OCI-M1 (cell line): ENCODE measurements around the gene HS6ST3.
A peak's percentile ranks its signal among the peaks of the same experiment; 100 is the strongest.
"Not testable (repeated sequence)": the region's sequence is repeated elsewhere in the genome, so short reads cannot be mapped to it uniquely, and the experiment has no call there.

Experiments used
- DNase-seq: peaks from one replicate; lab custom pipeline; 2025; lab: John Stamatoyannopoulos, UW

HS6ST3 gene

DNA sequence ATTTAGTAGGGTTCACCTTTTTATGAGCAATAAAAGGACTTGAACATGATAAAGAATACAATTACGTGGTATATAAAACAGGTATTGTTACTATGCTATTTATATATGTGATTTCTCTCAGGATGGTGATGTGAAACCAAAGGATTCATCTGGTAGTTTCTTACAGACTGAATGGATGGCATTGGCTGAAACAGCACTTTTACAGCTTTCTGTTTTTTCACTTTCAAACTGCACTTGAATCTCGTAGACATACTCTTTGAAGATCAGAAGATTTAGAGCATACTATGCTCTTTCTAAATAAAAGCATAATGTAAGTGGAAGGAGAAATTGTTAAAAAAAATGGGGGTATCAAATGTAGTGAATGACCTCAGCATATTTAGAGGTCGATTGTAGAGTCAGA is 354.8 kb downstream of the HS6ST3 start:
- no peak for DNase-seq

DNA sequence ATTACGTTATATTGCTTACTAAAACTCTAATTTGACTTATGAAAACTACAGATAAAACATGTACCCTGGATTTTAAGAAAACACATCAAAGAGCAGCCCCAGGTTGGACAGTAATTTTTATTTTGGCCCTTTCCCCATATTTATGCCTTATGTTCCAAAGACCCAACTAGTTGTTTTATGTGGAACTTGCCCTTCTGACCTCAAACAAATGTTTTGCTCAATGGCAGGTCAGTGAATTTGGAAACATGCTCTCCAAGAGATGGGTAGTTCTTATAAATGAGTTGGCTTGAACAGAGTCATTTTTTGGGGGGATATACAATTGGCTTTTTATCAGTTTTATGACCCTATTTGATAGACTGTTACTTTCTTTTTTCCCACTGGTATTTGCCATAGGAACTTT is 360.0 kb downstream of the HS6ST3 start:
- no peak for DNase-seq

DNA sequence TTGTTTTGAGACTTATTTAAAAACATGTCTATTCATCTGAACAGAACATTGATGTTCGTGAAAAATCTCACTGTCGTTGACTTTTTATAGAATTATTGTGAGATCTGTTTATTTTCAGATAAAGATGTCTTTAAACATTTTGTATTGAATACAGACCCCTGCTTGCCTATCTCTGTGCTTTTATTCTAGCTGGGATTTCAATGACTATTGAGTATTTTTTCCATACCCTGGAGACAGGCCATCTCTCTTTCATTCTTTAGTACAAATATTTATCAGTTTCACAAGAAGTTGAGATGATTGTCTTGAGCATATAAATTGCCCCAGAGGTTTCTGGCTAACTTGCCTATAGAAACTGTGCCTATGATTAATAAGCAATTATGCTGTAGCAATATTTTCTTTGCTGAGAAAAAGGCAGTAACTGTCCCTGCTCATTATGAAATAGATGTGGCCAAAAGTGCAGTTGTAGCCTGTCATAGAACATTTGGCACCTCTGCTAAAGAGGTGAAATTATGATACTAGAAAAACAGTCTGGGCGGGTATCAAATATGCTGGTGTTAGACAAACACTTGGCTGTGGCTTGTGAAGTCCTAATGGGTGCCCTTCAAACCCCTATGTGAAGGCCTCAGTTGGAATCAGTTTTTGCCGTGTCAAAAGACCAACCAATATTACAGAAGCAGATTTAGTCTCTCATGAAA is 360.6 kb downstream of the HS6ST3 start:
- no peak for DNase-seq

DNA sequence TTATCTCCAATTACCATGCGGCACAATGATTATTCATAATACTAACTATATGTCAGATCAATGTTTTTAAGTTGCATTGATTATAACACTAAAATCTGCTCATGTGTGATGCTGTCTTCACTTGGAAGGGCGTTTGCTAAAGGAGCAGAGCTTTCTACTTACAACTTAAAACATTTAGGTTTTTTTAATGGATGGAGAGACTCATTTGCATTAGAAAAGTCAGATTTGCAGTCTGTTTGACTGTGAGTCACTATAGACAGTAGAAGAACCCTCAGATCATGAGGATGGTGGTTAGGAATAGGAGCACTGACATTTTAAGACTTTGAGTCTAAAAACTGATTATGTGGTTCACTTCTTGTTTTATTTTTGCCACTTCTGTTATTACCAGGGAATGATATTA is 364.6 kb downstream of the HS6ST3 start:
- no peak for DNase-seq

DNA sequence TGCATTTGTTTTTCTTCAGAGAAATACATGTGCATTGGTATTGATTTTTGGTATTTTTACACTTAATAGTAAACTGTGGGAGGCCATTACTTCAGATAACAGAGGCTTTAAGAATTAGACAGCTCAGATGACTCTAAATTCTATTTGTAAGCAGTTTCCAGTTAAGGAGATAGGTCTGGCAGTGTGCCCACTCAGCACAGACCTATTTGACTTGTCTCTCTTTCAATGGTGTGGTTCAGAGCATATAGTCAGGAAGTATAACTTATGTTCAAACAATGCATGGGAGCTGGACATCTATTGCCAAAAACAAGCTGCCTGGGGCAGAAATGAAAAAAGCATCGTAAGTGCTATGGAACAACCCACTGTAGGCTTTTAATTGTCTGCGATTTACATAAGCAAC is 370.7 kb downstream of the HS6ST3 start:
- peak; percentile 41 for DNase-seq

DNA sequence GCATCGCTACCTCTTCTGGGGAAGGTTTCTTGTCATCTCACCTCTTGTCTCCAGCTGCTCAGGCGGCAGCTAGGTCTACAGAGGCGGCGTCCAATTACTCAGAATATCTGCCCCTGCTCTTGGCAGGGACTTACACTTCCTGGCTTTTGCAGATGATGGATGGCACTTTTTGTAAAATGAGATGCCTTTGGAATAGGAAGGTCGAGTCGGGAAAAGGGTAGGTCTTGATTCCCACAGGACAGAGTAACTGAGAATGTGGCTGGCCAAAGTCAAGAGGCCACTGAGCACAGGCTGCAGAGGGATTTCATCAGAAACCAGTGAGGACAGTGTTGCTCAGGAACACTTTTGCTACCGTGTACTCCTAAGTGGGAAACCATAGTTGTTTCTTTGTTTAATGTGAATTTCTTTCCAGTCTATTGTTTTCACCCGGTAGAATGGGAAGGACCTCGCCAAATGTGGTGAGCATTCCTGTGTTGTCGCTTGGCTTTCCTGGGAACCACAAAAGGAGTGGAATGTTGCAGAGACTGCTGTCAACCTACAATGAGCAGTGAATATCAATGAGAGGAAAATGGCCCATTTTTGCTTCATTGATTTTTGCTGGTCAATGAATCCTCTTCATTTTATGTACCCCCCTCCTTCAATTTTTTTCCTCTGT is 383.7 kb downstream of the HS6ST3 start:
- no peak for DNase-seq

DNA sequence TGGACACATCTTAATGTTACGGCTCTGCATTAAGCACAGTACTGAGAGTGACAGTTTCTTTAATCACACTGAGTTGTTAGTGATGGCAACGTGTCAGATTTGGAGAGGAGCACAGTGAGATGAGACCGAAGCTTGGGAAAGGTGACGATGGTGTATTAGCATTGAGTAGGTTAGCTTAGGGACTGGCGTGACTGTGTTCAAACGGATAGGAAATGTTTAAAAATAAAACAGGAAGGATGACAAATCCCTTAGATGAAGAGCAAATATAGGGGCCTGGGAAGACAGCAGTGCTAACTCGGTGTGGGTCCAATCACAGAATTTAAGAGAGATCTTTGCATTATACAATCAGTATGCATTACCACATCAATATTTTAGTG is 384.3 kb downstream of the HS6ST3 start:
- no peak for DNase-seq

DNA sequence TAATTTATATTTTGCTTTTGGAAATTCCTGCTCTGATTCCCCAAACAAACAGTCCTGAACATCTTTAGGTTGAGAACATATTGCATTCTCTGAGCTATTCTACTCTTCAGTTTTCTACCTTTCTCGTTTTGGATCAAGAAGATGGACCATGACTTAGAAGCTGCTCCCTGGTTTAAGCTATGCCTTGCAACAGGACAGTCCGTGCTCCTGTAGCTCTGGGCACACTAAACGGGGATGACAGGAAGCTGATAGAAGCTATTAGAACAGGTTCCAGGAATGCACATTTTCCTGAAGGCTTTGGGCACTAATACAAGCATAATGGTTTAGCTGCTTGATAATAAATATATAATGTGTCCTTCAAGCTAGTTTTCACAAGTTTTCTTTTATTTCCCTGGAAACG is 385.2 kb downstream of the HS6ST3 start:
- no peak for DNase-seq

DNA sequence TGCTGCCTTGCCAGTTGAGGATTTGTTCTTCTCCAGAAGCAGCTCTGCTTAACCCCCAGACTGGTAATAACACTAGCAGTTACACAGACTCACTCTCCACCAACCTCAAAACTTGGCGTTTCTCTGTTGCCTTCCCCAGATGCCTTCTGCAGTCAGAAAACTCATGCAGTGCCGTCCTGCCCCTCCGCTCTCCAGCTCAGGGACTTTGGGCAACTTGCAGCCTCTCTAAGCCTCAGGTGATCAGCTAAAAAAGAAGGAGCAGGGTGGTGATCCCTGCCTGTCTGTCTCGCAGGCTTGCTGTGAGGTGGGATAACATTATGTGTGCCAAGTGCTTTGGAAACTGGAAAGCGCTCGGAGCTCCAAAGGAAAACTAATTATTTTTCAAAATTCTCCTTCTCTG is 391.6 kb downstream of the HS6ST3 start:
- no peak for DNase-seq

DNA sequence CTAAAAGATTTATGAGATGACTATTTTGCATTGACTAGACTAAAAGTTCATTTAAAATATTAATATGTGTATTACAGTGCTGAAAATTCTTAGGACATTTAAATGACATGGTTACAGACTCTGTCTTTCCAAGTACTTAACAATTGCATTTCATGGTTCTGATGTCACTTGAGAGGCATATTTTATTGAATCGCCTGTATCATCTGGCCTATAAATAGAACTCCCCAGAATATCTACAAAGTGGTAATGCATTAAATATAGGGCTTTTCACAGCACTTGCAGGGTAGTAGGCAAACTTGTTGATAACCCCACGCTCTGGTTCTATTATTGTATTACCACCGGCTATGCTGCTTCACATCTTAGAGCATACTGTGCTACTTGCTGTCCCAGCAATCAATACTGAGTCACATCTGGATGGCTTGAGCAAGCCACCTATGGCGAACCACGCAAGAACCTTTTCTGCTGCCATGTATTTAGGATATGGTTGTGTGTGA is 400.6 kb downstream of the HS6ST3 start:
- DNase-seq, result no peak

DNA sequence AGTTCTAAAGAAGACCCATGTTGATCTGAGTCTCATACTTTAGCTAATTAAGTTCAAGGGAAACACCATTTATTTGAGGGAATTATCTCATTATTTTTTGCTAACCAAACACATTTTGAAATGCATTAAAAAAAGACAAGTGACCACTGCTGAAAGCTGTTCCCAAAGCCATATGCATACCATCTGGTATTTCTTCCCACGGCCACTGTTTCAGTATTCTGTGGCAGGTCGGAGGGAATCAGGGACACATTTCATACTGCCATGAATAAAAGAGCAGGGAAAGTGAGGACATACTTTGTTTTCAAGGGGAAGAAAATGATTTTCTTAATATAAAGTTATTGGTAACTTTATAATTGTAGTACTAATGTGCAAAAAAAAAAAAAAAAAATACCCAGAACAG is 401.2 kb downstream of the HS6ST3 start:
- DNase-seq, result no peak

DNA sequence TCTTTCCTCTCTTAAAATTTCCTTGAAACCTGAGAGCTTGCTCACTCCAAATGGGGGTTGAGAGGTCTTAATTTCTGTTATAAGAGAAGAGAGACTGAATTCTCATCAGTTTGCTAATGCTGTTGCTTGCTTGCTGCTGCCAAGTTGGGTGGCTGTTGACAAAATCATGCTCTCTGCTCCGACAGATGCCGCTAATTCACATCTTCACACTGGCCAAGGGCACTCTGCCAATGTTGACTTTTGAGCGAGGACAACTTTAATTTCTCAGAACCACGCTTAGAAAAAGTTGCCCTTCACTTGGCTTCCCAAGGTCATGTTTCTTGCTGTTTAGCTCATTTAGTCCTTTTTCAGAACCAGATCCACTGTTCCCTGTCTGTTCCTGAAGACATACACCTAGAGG is 402.9 kb downstream of the HS6ST3 start:
- DNase-seq, result no peak

DNA sequence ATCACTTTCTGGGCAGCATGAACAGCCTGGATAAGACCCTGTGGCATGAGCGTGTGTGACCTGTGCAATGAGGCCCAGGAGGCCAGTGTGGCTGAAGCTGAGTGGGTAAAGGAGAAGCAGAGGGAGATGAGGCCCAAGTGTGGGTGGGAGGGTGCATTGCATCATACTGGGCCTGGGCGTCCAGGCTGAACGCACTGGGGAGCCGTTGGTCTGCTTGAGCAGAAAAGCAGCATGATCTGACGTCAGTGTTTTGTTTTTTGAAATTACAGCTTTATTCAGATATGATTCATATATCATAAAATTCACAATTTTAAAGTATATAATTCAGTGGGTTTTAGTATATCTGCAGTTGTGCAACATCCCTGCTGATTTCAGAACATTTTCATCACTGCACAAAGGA is 409.7 kb downstream of the HS6ST3 start:
- peak; percentile 14 for DNase-seq

DNA sequence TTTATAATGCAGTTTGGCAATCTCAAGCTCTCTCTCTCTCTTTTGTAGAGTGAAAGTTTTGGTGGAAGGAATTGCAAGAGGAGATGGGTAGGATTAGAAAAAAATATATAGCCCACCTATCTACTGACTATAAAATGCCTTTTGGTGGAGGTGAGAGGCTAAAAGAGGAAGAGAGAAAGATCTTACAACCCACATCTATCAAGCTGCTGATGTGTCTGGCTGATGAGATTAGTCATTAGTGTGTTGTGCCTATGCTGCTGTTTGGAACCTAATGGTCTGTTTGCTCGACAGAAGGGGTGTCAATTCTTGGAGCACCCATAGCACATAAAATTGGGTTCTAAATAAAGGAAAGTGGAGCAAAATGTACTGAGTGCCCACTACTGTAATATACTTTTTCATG is 411.0 kb downstream of the HS6ST3 start:
- peak; percentile 35 for DNase-seq

DNA sequence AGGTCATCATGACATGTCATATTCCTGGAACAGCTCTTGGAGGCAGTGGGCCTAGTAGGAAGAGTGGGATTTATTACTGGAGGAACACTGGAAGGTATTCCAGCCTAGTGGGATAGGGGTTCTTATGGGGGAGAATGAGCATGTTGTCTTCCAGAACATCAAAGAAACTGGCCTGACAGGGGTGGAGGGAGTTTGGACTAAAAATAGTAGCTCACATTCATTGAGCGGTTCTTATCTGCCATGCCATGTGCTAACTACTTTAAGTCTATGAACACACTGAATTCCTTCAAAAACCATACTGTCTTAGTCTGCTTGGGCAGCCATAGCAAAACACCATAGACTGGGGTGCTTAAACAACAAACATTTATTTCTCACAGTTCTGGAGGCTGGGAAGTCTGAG is 413.6 kb downstream of the HS6ST3 start:
- DNase-seq, result peak; percentile 85

DNA sequence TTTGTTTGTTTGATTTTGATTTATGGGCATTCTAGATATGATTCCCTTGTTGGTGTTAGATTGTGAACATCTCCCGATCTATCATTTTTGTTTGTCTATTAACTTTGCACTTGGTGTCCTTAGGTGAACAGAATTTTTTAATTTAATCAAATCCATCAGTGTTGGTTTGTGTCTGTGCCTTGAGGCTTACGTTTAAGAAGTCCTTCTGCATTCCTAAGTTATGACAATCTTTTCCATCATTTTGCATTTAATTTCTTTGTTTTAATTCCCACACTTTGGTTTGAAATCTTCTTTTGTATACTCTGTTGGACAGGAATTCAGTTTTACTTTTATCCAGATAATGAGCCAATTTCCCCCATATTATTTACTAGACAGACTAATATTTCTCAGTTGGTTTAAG is 421.7 kb downstream of the HS6ST3 start:
- no peak for DNase-seq

DNA sequence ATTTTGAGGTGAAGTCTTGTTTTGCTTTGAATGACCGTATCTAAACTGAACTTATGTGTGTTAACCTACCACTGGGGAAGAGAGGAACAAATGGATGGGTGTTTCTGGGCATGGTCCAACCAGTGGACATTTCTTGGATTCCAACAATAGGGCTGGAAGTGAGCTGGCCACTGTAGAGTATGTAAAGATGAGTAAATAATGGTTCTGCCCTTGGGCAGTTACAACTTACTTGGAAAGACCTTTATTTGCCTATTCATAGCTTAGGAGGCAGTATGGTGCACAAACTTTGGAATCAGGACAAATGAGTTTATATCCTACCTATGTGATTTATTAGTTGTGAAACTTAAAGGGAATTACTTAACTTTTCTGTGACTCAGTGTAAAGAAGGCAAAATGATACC is 429.5 kb downstream of the HS6ST3 start:
- no peak for DNase-seq

DNA sequence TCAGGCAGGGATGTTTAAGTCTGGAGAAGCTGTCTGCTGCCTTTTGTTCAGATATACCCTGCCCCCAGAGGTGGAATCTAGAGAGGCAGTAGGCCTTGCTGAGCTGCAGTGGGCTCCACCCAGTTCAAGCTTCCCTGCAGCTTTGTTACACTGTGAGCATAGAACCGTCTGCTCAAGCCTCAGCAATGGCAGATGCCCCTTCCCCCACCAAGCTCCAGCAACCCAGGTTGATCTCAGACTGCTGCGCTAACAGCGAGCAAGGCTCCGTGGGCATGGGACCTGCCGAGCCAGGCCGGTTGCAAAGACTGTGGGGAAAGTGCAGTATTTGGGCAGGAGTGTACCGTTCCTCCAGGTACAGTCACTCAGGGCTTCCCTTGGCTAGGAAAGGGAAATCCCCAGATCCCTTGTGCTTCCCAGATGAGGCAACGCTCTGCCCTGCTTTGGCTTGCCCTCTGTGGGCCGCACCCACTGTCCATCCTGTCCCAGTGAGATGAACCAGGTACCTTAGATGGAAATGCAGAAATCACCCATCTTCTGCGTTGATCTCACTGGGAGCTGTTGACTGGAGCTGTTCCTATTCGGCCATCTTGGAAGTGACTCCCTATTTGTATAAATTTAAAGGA is 434.6 kb downstream of the HS6ST3 start:
- not testable (repeated sequence) for DNase-seq

DNA sequence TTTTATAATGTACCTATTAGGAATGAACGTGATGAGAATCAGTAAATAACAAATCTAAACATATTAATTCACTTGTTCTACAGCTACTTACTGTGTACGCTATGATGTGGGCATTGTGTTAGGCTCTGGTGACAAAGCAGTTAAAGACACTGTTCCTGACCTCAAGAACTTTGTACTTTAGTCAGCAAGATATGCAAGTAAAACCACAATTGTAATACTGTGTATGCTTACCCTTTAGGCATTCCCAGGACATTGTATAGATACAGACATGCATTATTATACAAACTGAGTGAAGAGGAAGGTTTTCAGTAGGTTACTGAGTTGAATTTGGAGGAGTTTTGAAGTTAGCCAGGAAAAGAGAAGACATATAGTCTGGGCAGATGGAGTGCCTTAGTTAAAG is 435.8 kb downstream of the HS6ST3 start:
- no peak for DNase-seq

DNA sequence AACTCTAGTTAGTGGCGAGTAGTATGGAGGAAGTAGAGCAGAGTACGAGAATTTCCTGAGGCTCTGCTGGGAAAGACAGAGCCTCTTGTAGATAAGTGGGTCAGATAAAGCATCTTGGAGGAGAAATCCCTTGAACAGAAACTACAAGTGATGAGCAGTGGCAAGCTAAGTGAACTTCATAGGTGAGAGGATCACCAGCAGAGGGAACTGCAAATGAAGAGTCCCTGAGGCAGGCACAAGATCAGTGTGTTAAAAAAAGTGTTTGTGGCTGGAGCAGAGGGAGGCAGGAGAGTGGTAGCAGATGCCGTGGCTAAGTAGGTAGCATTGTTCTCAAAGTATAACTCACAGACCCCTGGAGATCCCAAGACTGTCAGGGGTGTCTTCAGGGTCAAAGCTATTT is 437.6 kb downstream of the HS6ST3 start:
- peak; percentile 20 for DNase-seq

DNA sequence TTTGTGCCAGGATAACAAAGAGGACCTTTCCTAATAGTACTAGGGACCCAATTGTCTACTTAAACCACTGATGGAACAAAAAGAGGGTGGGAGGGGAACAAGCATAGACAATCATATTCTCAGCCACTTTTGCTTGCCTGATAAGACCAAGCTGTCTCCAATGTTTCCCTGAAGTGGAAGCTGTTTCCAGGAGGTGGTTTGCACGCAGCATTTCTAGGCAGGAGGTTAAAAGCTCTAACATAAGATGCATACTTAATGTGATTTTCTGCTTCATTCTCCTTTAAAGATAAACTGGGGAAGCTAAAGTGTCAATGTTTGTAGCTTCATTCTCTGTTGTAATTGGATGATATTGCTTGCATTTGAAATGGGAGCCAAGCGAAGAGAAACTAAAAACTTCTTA is 442.9 kb downstream of the HS6ST3 start:
- peak; percentile 64 for DNase-seq

DNA sequence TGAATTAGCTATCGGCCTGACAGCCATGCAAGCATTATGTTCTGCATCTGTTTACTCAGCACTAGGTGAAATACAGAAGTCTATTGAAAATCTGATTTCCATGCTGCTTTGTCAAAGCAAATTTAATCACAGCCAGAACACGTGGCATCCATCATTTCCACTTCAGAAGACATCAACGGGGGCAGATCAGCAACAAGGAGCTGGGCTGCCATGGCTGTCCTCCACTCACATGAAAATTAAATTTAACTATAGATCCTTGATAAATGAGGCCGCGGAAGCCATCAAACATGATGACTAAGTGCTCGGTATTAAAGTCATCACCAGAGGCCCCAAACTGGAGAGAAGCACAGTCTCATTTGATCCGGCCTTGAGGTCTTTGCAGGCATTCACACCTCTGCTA is 443.5 kb downstream of the HS6ST3 start:
- no peak for DNase-seq

DNA sequence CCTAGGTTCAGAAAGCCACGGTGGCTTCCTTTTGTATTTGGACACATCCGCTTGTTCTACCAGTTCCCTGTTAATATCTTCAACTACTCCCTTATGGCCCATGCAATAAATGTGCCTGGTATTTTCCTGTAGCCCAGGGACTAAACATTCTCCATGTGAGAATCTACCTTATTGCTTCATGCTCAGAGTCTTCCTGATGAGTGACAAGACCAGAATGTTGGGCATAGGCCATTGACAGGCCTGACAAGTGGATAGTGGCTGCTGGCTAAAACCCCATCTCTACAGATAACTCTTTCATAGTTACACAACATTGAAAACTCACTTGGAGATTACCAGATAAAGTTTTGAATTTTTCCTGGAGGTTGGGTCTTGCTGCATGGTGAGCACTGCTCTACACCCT is 449.9 kb downstream of the HS6ST3 start:
- DNase-seq, result no peak

DNA sequence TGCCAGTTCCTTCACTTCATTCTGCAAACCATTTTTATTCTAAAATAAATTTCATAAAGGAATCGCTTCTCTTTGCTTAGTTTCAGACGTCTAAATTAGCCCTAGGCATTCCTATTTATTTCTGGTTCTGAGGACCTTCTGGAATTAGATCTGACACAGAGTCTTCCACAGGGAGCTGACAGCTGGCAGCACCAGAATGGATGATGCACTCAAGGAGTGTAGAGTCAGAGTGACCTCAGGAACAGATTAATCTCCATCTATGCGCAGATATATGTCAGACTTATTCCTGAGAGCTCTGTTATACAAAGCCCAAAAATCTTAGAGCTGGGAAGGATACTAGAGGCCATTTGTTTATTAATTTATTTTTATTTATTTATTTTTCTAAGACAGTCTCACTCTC is 450.8 kb downstream of the HS6ST3 start:
- no peak for DNase-seq
